Measurements from ENCODE around the gene AIP. TPM values are rescaled to one million over a fixed set of nuclear protein-coding genes. Genes with fewer than 3 reads are reported as not detected.

The AIP gene
- total and polyA plus RNA-seq, 2 of the 8 experiments (the other 6 are each of a cell fraction or from before 2014, with no cell fraction given): 29.8 to 54.4 TPM

GRCh38 chr11:67524480-67524808, 41.6 kb downstream of the AIP start:
- Histone ChIP-seq H3K79me1 (ENCODE audit: low read depth, low read length) (no peaks in the 10 kb centered on the region), H3K23me2 (ENCODE audit: low read depth, low read length) (peaks cover 7% of the 10 kb centered on the region; the same call in 1 of the 2 replicates), H2BK20ac (ENCODE audit: low read length) (no peak overlapping the region), H3K4me1 (replicated peaks in 1 of 4; ENCODE audit: control insufficient read depth in 3 of 4, insufficient read depth in 4 of 4, low read length in 3 of 4) (no peaks in the 10 kb centered on the region), H3K36me3 (ENCODE audit: control insufficient read depth in 2 of 4, insufficient read depth in 4 of 4, low read length in 3 of 4) (no peaks in the 10 kb centered on the region), H3K27me3 (replicated peaks in 1 of 4; ENCODE audit: control insufficient read depth in 3 of 4, extremely low read depth in 1 of 4, insufficient read depth in 3 of 4, low read length in 3 of 4) (no peaks in the 10 kb centered on the region), H3K79me2 (ENCODE audit: control insufficient read depth in 1 of 2, insufficient read depth in 2 of 2, low read length in 2 of 2) (no peaks in the 10 kb centered on the region), H3K4me3 (ENCODE audit: extremely low read depth in 1 of 4, insufficient read depth in 2 of 4, low read depth in 3 of 4, low read length in 4 of 4) (no peak overlapping the region), H3K9ac (replicated peaks in 1 of 4; ENCODE audit: extremely low read depth in 1 of 4, low read depth in 3 of 4, low read length in 3 of 4) (no peak overlapping the region), H3K4me2 (ENCODE audit: insufficient read depth in 1 of 2, low read depth in 2 of 2, low read length in 2 of 2) (no peak overlapping the region), H3K23ac (ENCODE audit: insufficient read length) (no peak overlapping the region), H2BK120ac (replicated peaks; ENCODE audit: low read depth, low read length) (no peak overlapping the region), H3K27ac (ENCODE audit: low read depth, low read length) (no peak overlapping the region), H3K18ac (ENCODE audit: extremely low read depth, low read length) (no peak overlapping the region), H3K9me3 (ENCODE audit: insufficient read depth in 2 of 2, low read depth in 1 of 2, low read length in 1 of 2) (peaks cover 0 to 3% of the 10 kb centered on the region in 2 experiments; a peak in 1 of 4 replicates), H3K14ac (ENCODE audit: insufficient read length) (no peak overlapping the region), H2BK15ac (ENCODE audit: low read length) (no peak overlapping the region), H2AK5ac (ENCODE audit: low read depth, low read length) (no peak overlapping the region), H3K4ac (replicated peaks; ENCODE audit: insufficient read length, low read depth, low read length) (no peak overlapping the region), H3K56ac (replicated peaks; ENCODE audit: insufficient read length, low read depth, low read length) (no peak overlapping the region), H2AFZ (ENCODE audit: low read length) (no peak overlapping the region), H4K91ac (replicated peaks; ENCODE audit: insufficient read length, low read length) (no peak overlapping the region), H4K20me1 (replicated peaks in 1 of 2; ENCODE audit: control insufficient read depth in 1 of 2, insufficient read depth in 2 of 2, low read length in 2 of 2) (no peaks in the 10 kb centered on the region), H2BK5ac (ENCODE audit: low read depth, low read length) (no peak overlapping the region), H2BK12ac (ENCODE audit: low read depth, low read length) (no peak overlapping the region), H4K5ac (ENCODE audit: insufficient read length, low read depth, low read length) (no peak overlapping the region), H4K8ac (ENCODE audit: extremely low read depth, insufficient read depth, low read length) (peak overlapping the region; percentile 5; the same call in 1 of the 2 replicates)
- WGBS, 2 experiments (ENCODE audit: extremely low coverage in 1 of 2, insufficient coverage in 1 of 2, insufficient read length in 1 of 2, insufficient replicate concordance in 2 of 2, low coverage in 1 of 2, low lambda C conversion rate in 2 of 2, missing lambda C conversion rate in 1 of 2): 82% methylated on average over 9 of the region's 9 CpGs; no CpG with 5 or more reads in 1 of the 2 experiments
- ChIA-PET CTCF (ENCODE audit: partially characterized antibody) (interaction anchor here (1.0 to 1.2 kb wide), 2 partner anchors 52 to 106 kb away, joined by 3 to 4 read pairs; partner anchors contain the start of gene NUDT8), POLR2A (ENCODE audit: partially characterized antibody) (no interaction called here)
- DNase-seq (ENCODE audit: low read depth in 1 of 2, low spot score in 2 of 2) (no peak), FAIRE-seq (no peak)
- no peak for TF ChIP-seq CREB1 (IDR thresholded peaks at IDR 0.05)
- TF ChIP-seq CTBP2 (IDR thresholded peaks at IDR 0.05; ENCODE audit: borderline replicate concordance, insufficient read depth, insufficient read length, low read length): no peak
- no peak for TF ChIP-seq ASH2L (IDR thresholded peaks at IDR 0.05; ENCODE audit: low read length)
- TF ChIP-seq RFX5 (IDR thresholded peaks at IDR 0.05; ENCODE audit: borderline replicate concordance, low read depth, low read length): no peak
- no peak for TF ChIP-seq FOSL1 (IDR thresholded peaks at IDR 0.05; ENCODE audit: insufficient read depth, low read depth, low read length)
- TF ChIP-seq BCL11A (IDR thresholded peaks at IDR 0.05; ENCODE audit: low read depth in 2 of 2, low read length in 2 of 2): no peak
- TF ChIP-seq RBBP5 (IDR thresholded peaks at IDR 0.05; ENCODE audit: borderline replicate concordance, low read depth, low read length): no peak
- TF ChIP-seq EGR1 (IDR thresholded peaks at IDR 0.05; ENCODE audit: borderline replicate concordance, low read depth, low read length): no peak
- no peak for TF ChIP-seq YY1 (IDR thresholded peaks at IDR 0.05; ENCODE audit: low read depth, low read length)
- no peak for TF ChIP-seq SP2 (IDR thresholded peaks at IDR 0.05; ENCODE audit: low read length)
- TF ChIP-seq SAP30 (IDR thresholded peaks at IDR 0.05; ENCODE audit: insufficient read depth, insufficient replicate concordance, low read length): no peak
- TF ChIP-seq CHD1 (IDR thresholded peaks at IDR 0.05; ENCODE audit: low read depth, low read length): no peak
- no peak for TF ChIP-seq POLR2AphosphoS5 (IDR thresholded peaks at IDR 0.05; ENCODE audit: low read depth, low read length)
- TF ChIP-seq RNF2 (IDR thresholded peaks at IDR 0.05; ENCODE audit: borderline replicate concordance, low read depth, low read length, missing control alignments, poor library complexity, severe bottlenecking): no peak

Data from H1 (cell line).